CD14-positive monocyte (primary cell): ENCODE measurements around the gene LYRM1. TPM values are rescaled to one million over a fixed set of nuclear protein-coding genes. Genes with fewer than 3 reads are reported as not detected.
A peak's percentile ranks its signal among the peaks of the same experiment; 100 is the strongest.

Source experiments
- DNase-seq, 3 donors: peaks; one replicate each; pipeline ENCODE4 v3.0.0-alpha.2; 2011 to 2022
- H2AFZ ChIP-seq: 2 replicates; pipeline ENCODE4 v1.6.0; 2012; ENCODE audit warnings: mild to moderate bottlenecking, low read depth, low read length, inconsistent platforms; ENCODE audit not compliant: insufficient read depth, poor library complexity, severe bottlenecking
- H3K27ac ChIP-seq, 2 donors: 1 replicate in 1 of 2; 2 replicates in 1 of 2; pipeline ENCODE4 v1.5.1; 2012 to 2013; ENCODE audit warnings: low read length in 2 of 2, control low read depth in 1 of 2, inconsistent platforms in 1 of 2, low read depth in 1 of 2, mild to moderate bottlenecking in 1 of 2
- H3K27me3 ChIP-seq, 2 donors: one replicate each; pipeline versions ENCODE4 v1.6.0 to v1.6.1; 2011 to 2013; ENCODE audit warnings: low read length in 2 of 2; ENCODE audit not compliant: control insufficient read depth in 2 of 2, insufficient read depth in 2 of 2
- H3K36me3 ChIP-seq, 2 donors: replicated peaks in 1 of 2; 1 replicate in 1 of 2; 2 replicates in 1 of 2; pipeline versions ENCODE4 v1.5.1 to v1.6.1; 2012 to 2013; ENCODE audit warnings: low read length in 2 of 2, control low read depth in 1 of 2, inconsistent platforms in 1 of 2, mild to moderate bottlenecking in 1 of 2; ENCODE audit not compliant: insufficient read depth in 2 of 2, control insufficient read depth in 1 of 2
- H3K4me1 ChIP-seq, 2 donors: 1 replicate in 1 of 2; 2 replicates in 1 of 2; pipeline versions ENCODE4 v1.5.1 to v1.6.1; 2012 to 2013; ENCODE audit warnings: low read length in 2 of 2, control low read depth in 1 of 2, inconsistent platforms in 1 of 2, mild to moderate bottlenecking in 1 of 2, moderate library complexity in 1 of 2; ENCODE audit not compliant: insufficient read depth in 2 of 2, control insufficient read depth in 1 of 2
- H3K4me2 ChIP-seq: replicated peaks from 2 replicates; pipeline ENCODE3; 2012; ENCODE audit warnings: low read length, moderate library complexity, mild to moderate bottlenecking; ENCODE audit not compliant: poor library complexity, severe bottlenecking; ENCODE audit errors: extremely low read depth
- H3K4me3 ChIP-seq, 3 experiments: fragments of 200-600 bp in 1 of 3; sonication (generic) in 1 of 3; replicated peaks in 1 of 3; 1 replicate in 2 of 3; 2 replicates in 1 of 3; pipeline ENCODE4 v1.5.1; 2011 to 2013; ENCODE audit warnings: low read length in 3 of 3, mild to moderate bottlenecking in 3 of 3, control low read depth in 2 of 3, low read depth in 2 of 3, inconsistent platforms in 1 of 3, moderate library complexity in 1 of 3
- H3K79me2 ChIP-seq: 2 replicates; pipeline ENCODE4 v1.6.0; 2012; ENCODE audit warnings: mild to moderate bottlenecking, control low read depth, inconsistent platforms, low read length, moderate library complexity; ENCODE audit not compliant: insufficient read depth
- H3K9ac ChIP-seq: 2 replicates; pipeline ENCODE4 v1.6.0; 2017; ENCODE audit warnings: low read length, mild to moderate bottlenecking; ENCODE audit not compliant: insufficient read depth, poor library complexity, severe bottlenecking
- H3K9me3 ChIP-seq, 2 donors: replicated peaks in 1 of 2; 1 replicate in 1 of 2; 2 replicates in 1 of 2; pipeline versions ENCODE4 v1.5.1 to v1.6.1; 2012 to 2013; ENCODE audit warnings: low read length in 2 of 2, control low read depth in 1 of 2; ENCODE audit not compliant: control insufficient read depth in 1 of 2, insufficient read depth in 1 of 2
- H4K20me1 ChIP-seq: 2 replicates; pipeline ENCODE4 v1.6.0; 2012; ENCODE audit warnings: mild to moderate bottlenecking, low read length, control low read depth, moderate library complexity; ENCODE audit not compliant: insufficient read depth
- H3K27ac Mint-ChIP-seq, 7 donors: one replicate each; pipeline ENCODE4 v1.8.0; 2020; ENCODE audit warnings: mild to moderate bottlenecking in 7 of 7, mixed read lengths in 7 of 7, moderate library complexity in 6 of 7, inconsistent platforms in 2 of 7
- H3K27me3 Mint-ChIP-seq, 3 donors: one replicate each; pipeline ENCODE4 v1.8.0; 2021 to 2022; ENCODE audit warnings: low read depth in 3 of 3, mild to moderate bottlenecking in 3 of 3, mixed read lengths in 3 of 3, moderate library complexity in 3 of 3, inconsistent platforms in 1 of 3
- H3K36me3 Mint-ChIP-seq, 2 donors: one replicate each; pipeline ENCODE4 v1.8.0; 2020; ENCODE audit warnings: mixed read lengths in 2 of 2, inconsistent platforms in 1 of 2, mild to moderate bottlenecking in 1 of 2
- H3K4me1 Mint-ChIP-seq: one replicate; pipeline ENCODE4 v1.8.0; 2020; ENCODE audit warnings: mild to moderate bottlenecking, mixed read lengths
- H3K4me3 Mint-ChIP-seq, 2 donors: one replicate each; pipeline ENCODE4 v1.8.0; 2020; ENCODE audit warnings: mild to moderate bottlenecking in 2 of 2, mixed read lengths in 2 of 2, moderate library complexity in 1 of 2
- H3K9me3 Mint-ChIP-seq, 7 donors: one replicate each; pipeline ENCODE4 v1.8.0; 2020 to 2022; ENCODE audit warnings: mixed read lengths in 7 of 7, mild to moderate bottlenecking in 6 of 7, moderate library complexity in 6 of 7, inconsistent platforms in 2 of 7
- WGBS: methylation state at CpG from one replicate; pipeline ENCODE4 v1.1.5; 2013; ENCODE audit warnings: missing lambda C conversion rate; ENCODE audit not compliant: insufficient coverage; 5-methylcytosine and 5-hydroxymethylcytosine counted together
- intact Hi-C, 2 donors: fragments of 100-400 bp; cut with micrococcal nuclease; formaldehyde crosslinking; loops; one replicate each; pipeline versions ENCODE4 v1.15.0 to v1.15.1; 2023
- polyA plus RNA-seq, 3 donors: library from polyadenylated mRNA; depleted of rRNA in 1 of 3; unstranded in 2 of 3; stranded (reverse) in 1 of 3; fragments of 300-500 nt in 2 of 3; fragments of >200 nt in 1 of 3; fragmentation: Illumina TruSeq in 2 of 3; gene quantifications; 1 replicate in 2 of 3; 2 replicates in 1 of 3; pipeline ENCODE4 v1.2.3, GENCODE V29; 2012 to 2021
- TF ChIP-seq, protein P1 (sequence below): fragments of 200-600 bp; IDR thresholded peaks from one replicate; pipeline ENCODE4 v1.8.0; 2022; ENCODE audit warnings: antibody characterized with exemption, mild to moderate bottlenecking

The LYRM1 gene
- polyA plus RNA-seq, 3 donors = 14.8 to 29.5 (median 25.5) TPM

- Histone ChIP-seq H2AFZ (peak overlapping the region; percentile 54), H3K4me1 (peaks cover 61 to 85% of the 10 kb centered on the region in 2 donors), H3K36me3 (no peaks in the 10 kb centered on the region), H3K4me2 (peak overlapping the region; percentile 91), H3K27ac (peak overlapping the region; percentile 87 to 97), H3K4me3 (peak overlapping the region; percentile 53 to 83 (median 76)), H3K79me2 (peaks cover 65% of the 10 kb centered on the region), H4K20me1 (peaks cover 14% of the 10 kb centered on the region), H3K9me3 (no peaks in the 10 kb centered on the region), H3K27me3 (no peaks in the 10 kb centered on the region), H3K9ac (peak overlapping the region; percentile 91)
- TF ChIP-seq, protein P1, sequence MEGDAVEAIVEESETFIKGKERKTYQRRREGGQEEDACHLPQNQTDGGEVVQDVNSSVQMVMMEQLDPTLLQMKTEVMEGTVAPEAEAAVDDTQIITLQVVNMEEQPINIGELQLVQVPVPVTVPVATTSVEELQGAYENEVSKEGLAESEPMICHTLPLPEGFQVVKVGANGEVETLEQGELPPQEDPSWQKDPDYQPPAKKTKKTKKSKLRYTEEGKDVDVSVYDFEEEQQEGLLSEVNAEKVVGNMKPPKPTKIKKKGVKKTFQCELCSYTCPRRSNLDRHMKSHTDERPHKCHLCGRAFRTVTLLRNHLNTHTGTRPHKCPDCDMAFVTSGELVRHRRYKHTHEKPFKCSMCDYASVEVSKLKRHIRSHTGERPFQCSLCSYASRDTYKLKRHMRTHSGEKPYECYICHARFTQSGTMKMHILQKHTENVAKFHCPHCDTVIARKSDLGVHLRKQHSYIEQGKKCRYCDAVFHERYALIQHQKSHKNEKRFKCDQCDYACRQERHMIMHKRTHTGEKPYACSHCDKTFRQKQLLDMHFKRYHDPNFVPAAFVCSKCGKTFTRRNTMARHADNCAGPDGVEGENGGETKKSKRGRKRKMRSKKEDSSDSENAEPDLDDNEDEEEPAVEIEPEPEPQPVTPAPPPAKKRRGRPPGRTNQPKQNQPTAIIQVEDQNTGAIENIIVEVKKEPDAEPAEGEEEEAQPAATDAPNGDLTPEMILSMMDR = no peak
- Mint-ChIP-seq H3K36me3 (peaks cover 14 to 27% of the 10 kb centered on the region in 2 donors), H3K4me1 (peaks cover 82% of the 10 kb centered on the region), H3K27ac (peak overlapping the region; percentile 96 to 100 (median 99)), H3K9me3 (peaks cover 0 to 2% (median 0%) of the 10 kb centered on the region in 7 donors), H3K27me3 (peaks cover 0 to 6% (median 0%) of the 10 kb centered on the region in 3 donors), H3K4me3 (peak overlapping the region; percentile 89 to 95)
- intact Hi-C loops = no loop called here
- 50% methylated on average over 21 of the region's 27 CpGs for WGBS
- DNase-seq = peak; percentile 79 to 90 (median 85)
Observed at GRCh38 chr16:20901436-20902112, 1.0 kb downstream of the LYRM1 start.

DNA sequence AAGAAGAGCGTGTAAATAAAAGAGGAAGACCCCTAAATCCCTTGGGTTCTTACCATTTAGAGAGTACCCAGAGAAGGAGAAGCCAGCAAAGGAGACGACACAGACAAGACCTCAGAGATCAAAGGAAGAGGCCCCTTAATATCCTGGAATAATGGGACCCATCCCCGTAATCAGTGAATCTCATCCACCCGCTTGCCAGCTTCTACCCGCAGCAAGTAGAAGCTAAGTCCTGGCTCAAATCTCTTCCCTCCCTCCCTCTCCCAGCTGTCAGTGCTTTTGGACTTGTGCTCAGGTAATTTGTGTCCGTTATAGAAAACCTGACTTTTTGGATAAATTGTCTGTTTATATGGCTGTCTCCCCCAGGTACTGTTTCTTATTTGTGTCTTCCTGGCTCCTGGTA lies 1.9 kb downstream of the LYRM1 start:
- peaks cover 9% of the 10 kb centered on the region for H4K20me1 ChIP-seq
- peaks cover 67% of the 10 kb centered on the region for H3K79me2 ChIP-seq
- H3K36me3 ChIP-seq = no peaks in the 10 kb centered on the region
- DNase-seq = no peak
- H3K4me1 ChIP-seq = peaks cover 61 to 84% of the 10 kb centered on the region in 2 donors
- no peak overlapping the region for H3K9ac ChIP-seq
- 100% methylated on average over 2 of the region's 6 CpGs for WGBS
- peaks cover 78% of the 10 kb centered on the region for H3K4me1 Mint-ChIP-seq
- no peaks in the 10 kb centered on the region for H3K27me3 ChIP-seq
- H3K9me3 ChIP-seq = no peaks in the 10 kb centered on the region
- H3K27ac ChIP-seq = no peak overlapping the region
- no peak overlapping the region for H3K4me2 ChIP-seq
- TF ChIP-seq, protein P1 = no peak
- H2AFZ ChIP-seq = no peak overlapping the region
- no peak overlapping the region for H3K4me3 ChIP-seq
- peak overlapping the region in 1 of 2 donors; percentile 21 for H3K4me3 Mint-ChIP-seq
- intact Hi-C loops = no loop called here
- peaks cover 13 to 20% of the 10 kb centered on the region in 2 donors for H3K36me3 Mint-ChIP-seq
- H3K27ac Mint-ChIP-seq = peak overlapping the region in 6 of 7 donors; percentile 54 to 100 (median 98)
- H3K27me3 Mint-ChIP-seq = peaks cover 0 to 6% (median 2%) of the 10 kb centered on the region in 3 donors
- H3K9me3 Mint-ChIP-seq = peaks cover 0 to 2% (median 0%) of the 10 kb centered on the region in 7 donors
